Measurements from ENCODE around the gene WDR45. TPM values are rescaled to one million over a fixed set of nuclear protein-coding genes. Genes with fewer than 3 reads are reported as not detected.

The WDR45 gene
- total RNA-seq, 1 donor from 2014 or later: 67.1 TPM

- ATAC-seq: no peak
- DNase-seq (ENCODE audit: missing footprints): no peak
- intact Hi-C loops (cut with DNase I): no loop called here
These were observed 20.5 kb downstream of the WDR45 start for GRCh38 chrX:49059201-49059600.

- no peak for ATAC-seq
- DNase-seq (ENCODE audit: missing footprints): no peak
- intact Hi-C loops (cut with DNase I): no loop called here
These were observed 20.9 kb downstream of the WDR45 start, which contains the start of gene CCDC120 for GRCh38 chrX:49058794-49059193. Gene CCDC120, plus strand, starts transcription at chrX:49058999. Its CDS starts 3,043 bp downstream, at chrX:49062042.

GRCh38 chrX:49054073-49054762 is 25.5 kb downstream of the WDR45 start:
- DNase-seq (ENCODE audit: missing footprints) (no peak), ATAC-seq (no peak)
- intact Hi-C loops (cut with DNase I): no loop called here

GRCh38 chrX:49053223-49054072 is 26.2 kb downstream of the WDR45 start:
- ATAC-seq: peak; percentile 78
- intact Hi-C loops (cut with DNase I): no loop called here
- no peak for DNase-seq (ENCODE audit: missing footprints)

- intact Hi-C loops (cut with DNase I): loop anchor here (5.0 kb wide), 2 partner anchors 42 to 87 kb away; partner anchors contain the start of genes GRIPAP1 and OTUD5
- ATAC-seq (no peak), DNase-seq (ENCODE audit: missing footprints) (no peak)
These were observed 35.8 kb downstream of the WDR45 start for GRCh38 chrX:49043987-49044281.

GRCh38 chrX:49043220-49043986 is 36.3 kb downstream of the WDR45 start, which contains the start of gene TFE3:
Gene TFE3, minus strand, starts transcription at chrX:49043357. Its CDS starts 131 bp downstream, at chrX:49043226.
- ATAC-seq: peak; percentile 94
- peak; percentile 99 for DNase-seq (ENCODE audit: missing footprints)
- intact Hi-C loops (cut with DNase I): loop anchor here (5.0 kb wide), 2 partner anchors 41 to 86 kb away; partner anchors contain the start of genes GRIPAP1 and OTUD5

GRCh38 chrX:49042581-49043219 is 37.0 kb downstream of the WDR45 start:
- intact Hi-C loops (cut with DNase I): loop anchor here (5.0 kb wide), 2 partner anchors 40 to 85 kb away; partner anchors contain the start of genes GRIPAP1 and OTUD5
- ATAC-seq: no peak
- DNase-seq (ENCODE audit: missing footprints): no peak

- ATAC-seq (no peak), DNase-seq (ENCODE audit: missing footprints) (no peak)
- intact Hi-C loops (cut with DNase I): loop anchor here (5.0 kb wide), 2 partner anchors 40 to 85 kb away; partner anchors contain the start of genes GRIPAP1 and OTUD5
These were observed 37.7 kb downstream of the WDR45 start for GRCh38 chrX:49041744-49042580.

GRCh38 chrX:49040376-49040955 is 39.2 kb downstream of the WDR45 start:
- ATAC-seq (no peak), DNase-seq (ENCODE audit: missing footprints) (no peak)
- intact Hi-C loops (cut with DNase I): loop anchor here (5.0 kb wide), 2 partner anchors 38 to 83 kb away; partner anchors contain the start of genes GRIPAP1 and OTUD5

- DNase-seq (ENCODE audit: missing footprints) (peak; percentile 82), ATAC-seq (peak; percentile 26)
- intact Hi-C loops (cut with DNase I): loop anchor here (5.0 to 10.0 kb wide), 3 partner anchors 37 to 82 kb away; partner anchors contain the start of genes GRIPAP1 and OTUD5
These were observed 39.9 kb downstream of the WDR45 start for GRCh38 chrX:49039598-49040375.

- intact Hi-C loops (cut with DNase I): loop anchor here (10.0 kb wide), 1 partner anchor 53 kb away; no protein-coding TSS in a partner anchor
- DNase-seq (ENCODE audit: missing footprints) (no peak), ATAC-seq (no peak)
These were observed 41.7 kb downstream of the WDR45 start for GRCh38 chrX:49037883-49038475.

GRCh38 chrX:49030283-49030682 is 49.4 kb downstream of the WDR45 start:
- ATAC-seq (no peak), DNase-seq (ENCODE audit: missing footprints) (no peak)
- intact Hi-C loops (cut with DNase I): loop anchor here (10.0 kb wide), 1 partner anchor 45 kb away; no protein-coding TSS in a partner anchor

GRCh38 chrX:49029876-49030275 is 49.8 kb downstream of the WDR45 start:
- no peak for DNase-seq (ENCODE audit: missing footprints)
- no peak for ATAC-seq
- intact Hi-C loops (cut with DNase I): loop anchor here (10.0 kb wide), 1 partner anchor 45 kb away; no protein-coding TSS in a partner anchor

Measured in Right ventricle myocardium inferior (tissue), 1 donor.